Stimulated activated CD8-positive, alpha-beta memory T cell treated with anti-CD3 and anti-CD28 coated beads, Interleukin-2, amount 100 ng/mL, for 1 hour (primary cell): ENCODE measurements around the gene TADA3.
A peak's percentile ranks its signal among the peaks of the same experiment; 100 is the strongest.

ENCODE experiments used
- DNase-seq, 2 donors: peaks; one replicate each; pipeline ENCODE4 v3.0.0-alpha.2; 2020; ENCODE audit warnings: low read depth in 2 of 2

TADA3 gene, protein sequence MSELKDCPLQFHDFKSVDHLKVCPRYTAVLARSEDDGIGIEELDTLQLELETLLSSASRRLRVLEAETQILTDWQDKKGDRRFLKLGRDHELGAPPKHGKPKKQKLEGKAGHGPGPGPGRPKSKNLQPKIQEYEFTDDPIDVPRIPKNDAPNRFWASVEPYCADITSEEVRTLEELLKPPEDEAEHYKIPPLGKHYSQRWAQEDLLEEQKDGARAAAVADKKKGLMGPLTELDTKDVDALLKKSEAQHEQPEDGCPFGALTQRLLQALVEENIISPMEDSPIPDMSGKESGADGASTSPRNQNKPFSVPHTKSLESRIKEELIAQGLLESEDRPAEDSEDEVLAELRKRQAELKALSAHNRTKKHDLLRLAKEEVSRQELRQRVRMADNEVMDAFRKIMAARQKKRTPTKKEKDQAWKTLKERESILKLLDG

DNA sequence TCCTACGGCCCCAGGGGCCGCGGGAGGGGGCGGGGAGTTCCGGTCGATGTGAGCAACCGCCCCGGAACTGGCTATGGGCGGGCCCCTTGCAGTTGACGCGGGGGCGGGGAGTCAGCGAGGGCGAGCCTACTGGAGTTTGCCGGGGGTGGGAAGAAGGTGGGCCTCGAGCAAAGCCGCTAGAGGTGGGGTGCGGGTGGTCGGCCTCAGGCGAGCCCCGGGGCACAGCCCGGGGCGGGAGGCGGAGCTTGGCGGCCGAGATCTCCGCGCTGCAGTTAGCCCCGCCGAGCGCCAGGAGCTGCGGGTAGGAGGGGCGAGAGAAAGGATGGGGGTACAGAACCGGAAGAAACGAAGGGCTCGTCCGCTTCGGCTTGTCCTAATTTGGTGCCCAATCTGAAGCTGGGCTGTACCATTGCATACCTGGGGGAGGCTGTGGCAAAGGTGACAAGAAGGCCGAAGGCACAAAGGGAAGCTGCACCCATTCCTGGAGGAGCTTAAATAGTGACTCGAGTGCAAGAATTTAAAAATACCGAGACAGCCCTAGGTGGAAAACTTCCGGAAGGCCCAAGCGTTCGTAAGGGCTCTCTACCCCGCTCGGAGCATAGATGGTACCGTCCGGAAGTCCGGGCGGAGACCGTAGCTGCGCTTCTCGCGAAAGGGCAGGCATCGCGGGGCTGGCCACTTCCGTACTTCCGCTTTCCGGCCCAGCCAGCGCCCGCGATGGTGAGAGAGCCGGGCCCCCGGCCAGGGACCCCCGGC, at the start of gene TADA3, which contains the start of gene ARPC4:
TSS of gene TADA3 (minus strand) at position 69 of the 756 bp plus-strand sequence. CDS start 1,007 bp downstream, outside the sequence.
TSS of gene ARPC4 (plus strand) at position 678 of the 756 bp plus-strand sequence. CDS start at position 718, 40 bp downstream.
- DNase-seq: peak; percentile 77 to 92

- DNase-seq: no peak
Observed at GRCh38 chr3:9841015-9841414, 48.7 kb upstream of the TADA3 start.

DNA sequence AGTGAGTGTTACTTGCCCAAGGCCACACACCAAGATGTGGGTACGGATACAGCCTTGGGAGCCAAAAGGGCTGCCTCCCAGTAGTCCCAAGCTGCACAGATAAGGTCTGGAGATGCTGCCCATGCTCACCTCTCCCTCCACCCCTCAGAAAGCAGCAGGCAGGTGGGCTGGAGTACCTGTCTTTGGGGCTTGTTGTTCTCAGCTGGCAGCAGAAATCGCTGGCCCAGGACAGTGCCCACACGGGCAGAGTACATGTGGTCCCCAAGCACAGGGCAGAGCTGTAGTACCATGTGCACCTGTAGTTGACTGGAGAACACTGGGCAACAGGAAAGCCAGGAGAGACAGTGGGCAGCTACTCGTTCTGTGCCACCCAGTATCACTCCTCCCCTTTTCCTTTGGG, 46.6 kb upstream of the TADA3 start:
- no peak for DNase-seq

- no peak for DNase-seq
Observed at GRCh38 chr3:9837701-9838582, 45.7 kb upstream of the TADA3 start.

DNA sequence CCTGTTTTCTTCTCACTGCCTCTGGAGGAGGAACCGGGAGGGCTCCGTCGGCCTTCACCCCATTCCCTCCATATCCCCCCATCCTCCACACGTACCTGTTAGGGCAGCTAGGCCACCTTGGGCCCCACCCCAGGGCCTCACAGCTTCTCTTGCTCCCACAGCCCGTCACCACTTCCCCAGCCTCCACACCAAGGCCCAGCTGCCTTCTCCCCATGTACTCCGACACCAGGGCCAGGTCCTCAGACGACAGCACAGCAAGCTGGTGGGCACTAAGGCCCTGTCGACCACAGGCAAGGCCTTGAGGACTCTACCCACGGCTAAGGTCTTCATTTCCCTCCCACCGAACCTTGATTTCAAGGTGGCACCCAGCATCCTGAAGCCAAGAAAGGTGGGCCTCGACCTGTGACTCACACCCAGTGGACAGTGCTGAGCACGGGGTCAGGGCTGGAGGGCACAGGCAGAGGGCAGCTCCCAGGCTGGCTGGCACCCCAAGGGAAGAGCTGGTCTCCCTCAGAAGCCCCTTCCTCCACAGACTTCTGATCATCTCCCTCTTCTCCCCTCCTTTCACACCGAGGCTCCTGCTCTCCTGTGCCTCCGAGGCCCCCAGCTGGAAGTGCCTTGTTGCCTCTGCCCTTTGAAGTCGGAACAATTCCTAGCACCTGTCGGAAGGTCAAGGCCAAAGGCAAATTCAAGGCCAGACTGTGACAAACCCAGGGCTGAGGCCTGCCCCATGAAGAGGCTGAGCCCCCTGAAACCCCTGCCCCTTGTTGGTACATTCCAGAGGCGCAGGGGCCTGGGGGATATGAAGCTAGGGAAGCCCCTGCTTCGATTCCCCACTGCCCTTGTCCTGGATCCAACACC, 42.5 kb upstream of the TADA3 start:
- no peak for DNase-seq

- no peak for DNase-seq
Observed at GRCh38 chr3:9833078-9833477, 40.8 kb upstream of the TADA3 start.

DNA sequence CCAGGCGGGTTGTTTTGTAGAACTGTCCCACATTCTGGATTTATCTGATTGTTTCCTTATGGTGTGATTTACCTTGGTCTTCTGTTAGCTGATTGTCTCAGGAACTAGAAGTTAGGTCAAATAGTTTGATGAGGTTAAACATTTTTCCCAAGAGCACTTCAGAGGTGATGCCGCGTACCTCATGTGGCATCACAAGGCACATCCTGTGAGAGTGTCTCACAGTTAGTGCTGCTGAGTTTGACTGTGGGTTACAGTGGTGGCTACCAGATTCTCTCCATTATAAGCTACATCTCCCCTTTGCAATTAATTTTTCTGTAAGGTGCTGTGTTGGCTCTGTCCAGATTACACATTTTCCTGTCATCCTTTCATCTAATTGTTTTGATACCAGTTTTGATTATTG, 39.0 kb upstream of the TADA3 start:
- no peak for DNase-seq

DNA sequence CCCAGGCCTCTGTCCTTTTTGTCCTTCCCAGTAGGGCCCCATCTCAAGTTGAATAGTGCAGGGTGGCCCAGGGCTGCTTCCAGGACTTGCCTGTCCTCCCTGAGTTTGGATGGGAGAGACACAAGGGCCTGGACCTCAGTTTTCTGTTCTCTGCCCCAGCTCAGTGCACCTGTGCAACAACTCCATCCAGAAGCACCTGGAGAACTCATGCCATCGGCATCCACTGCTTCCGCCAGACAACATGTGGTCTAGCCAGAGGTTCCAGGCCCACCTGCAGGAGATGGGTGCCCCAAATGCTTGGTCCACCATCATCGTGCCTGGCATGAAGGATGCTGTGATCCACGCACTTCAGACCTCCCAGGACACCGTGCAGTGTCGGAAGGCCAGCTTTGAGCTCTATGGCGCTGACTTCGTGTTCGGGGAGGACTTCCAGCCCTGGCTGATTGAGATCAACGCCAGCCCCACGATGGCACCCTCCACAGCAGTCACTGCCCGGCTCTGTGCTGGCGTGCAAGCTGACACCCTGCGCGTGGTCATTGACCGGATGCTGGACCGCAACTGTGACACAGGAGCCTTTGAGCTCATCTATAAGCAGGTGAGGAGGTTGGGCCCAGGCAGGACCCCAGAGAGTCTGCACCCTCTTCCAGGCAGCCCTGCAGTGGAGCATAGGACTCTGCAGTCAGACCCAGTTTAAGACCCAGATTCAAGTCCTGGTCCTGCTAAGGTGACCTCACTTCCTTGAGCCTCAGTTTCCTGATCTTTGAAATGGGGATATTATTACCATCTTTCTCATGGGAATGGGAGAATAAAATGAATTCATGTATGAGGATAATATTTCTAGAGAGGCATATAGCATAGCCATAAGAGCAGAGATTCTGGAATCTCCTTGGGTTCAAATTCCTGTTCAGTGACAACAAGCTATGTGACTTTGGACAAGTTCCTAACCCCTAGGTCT, 36.8 kb upstream of the TADA3 start:
- no peak for DNase-seq

DNA sequence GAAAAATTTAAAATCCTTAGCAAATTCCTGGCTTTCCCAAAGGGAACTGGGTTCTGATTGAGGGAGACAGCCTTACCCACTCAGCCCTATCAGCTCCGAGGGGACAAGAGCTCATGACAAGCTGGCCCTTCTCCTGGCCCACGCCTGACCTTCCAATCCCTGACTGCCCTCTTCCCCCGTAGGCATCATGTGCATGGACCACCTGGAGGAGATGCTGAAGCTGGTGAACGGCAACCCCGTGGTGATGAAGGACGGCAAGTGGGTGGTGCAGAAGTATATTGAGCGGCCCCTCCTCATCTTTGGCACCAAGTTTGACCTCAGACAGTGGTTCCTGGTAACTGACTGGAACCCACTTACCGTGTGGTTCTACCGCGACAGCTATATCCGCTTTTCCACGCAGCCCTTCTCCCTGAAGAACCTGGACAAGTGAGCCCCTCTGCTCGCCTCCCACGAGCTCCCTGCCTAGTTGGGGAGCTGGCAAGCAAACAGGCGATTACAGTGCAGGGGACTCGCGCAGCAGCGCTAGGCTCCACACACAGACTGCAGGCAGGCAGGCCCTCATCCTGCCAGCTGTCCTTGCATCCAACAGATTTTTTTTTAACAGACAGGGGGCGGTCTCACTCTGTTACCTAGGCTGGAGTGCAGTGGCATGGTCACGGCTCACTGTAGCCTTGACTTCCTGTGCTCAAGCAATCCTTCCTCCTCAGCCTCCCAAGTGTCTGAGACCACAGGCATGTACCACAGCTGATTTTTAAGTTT, 34.7 kb upstream of the TADA3 start:
- no peak for DNase-seq

DNA sequence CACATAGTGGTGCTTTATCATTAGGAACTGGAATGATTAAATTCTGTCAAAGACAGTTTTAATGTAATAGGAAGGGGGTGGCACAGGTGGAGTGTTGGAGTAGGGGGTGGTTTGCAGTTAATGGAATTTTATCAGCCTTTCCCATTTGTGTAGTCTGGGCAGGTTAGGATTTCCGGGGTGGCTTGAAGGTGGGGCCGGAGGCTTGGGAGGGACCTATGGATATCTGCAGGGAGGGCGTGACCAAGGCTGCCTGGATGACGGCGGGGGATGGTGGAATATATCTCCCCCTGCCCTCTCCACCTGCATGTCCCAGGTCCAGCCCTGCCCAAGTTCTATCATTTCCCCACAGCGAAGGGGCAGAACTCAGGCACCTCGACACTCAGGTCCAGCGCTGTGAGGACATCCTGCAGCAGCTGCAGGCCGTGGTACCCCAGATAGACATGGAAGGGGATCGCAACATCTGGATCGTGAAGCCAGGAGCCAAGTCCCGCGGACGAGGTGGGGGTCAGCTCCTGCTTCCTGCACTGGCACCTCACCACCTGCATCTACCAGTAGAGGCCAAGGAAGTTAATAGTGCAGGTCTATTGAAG, 33.3 kb upstream of the TADA3 start:
- no peak for DNase-seq

DNA sequence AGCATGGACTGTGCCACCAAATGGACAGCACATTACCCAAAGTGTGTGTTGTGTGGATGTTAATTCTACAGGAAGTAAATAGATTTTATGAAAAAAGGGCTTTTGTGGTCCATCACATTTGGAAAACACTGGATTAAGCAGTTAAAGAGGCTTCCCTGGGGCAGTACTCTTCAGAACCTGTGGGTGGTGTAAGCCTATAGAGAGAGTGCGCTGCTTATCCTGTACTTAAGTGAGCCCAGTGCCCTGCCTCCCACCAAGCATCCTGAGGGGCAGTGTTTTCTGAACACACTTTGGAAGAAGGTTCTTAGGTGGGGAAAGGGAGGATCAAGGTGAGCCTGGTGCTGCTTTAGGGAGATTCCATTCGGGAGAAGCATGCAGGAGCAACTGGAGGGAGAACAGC, 28.7 kb upstream of the TADA3 start:
- no peak for DNase-seq

- DNase-seq: no peak
Observed at GRCh38 chr3:9820543-9820942, 28.3 kb upstream of the TADA3 start.

- DNase-seq: no peak
Observed at GRCh38 chr3:9818666-9819335, 26.5 kb upstream of the TADA3 start.

- DNase-seq: no peak
Observed at GRCh38 chr3:9817436-9817835, 25.2 kb upstream of the TADA3 start.

DNA sequence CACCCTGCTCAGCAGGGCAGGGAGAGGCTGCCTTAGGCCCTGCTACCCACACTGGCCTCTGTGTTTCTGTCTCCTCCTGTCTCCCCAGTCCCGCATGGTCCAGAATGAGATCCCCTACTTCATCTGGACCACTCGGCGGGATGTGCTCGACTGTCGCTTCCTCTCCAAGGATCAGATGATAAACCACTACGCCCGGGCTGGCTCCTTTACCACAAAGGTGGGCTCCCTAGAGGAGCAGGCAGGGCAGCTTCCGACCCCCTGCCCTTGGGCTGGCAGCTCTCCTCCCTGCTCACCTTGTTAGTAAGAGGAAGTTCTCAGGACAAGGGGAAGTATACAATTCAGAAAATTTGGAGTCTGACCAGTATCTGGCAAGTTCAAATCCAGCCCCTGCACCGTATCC, 23.7 kb upstream of the TADA3 start:
- no peak for DNase-seq

DNA sequence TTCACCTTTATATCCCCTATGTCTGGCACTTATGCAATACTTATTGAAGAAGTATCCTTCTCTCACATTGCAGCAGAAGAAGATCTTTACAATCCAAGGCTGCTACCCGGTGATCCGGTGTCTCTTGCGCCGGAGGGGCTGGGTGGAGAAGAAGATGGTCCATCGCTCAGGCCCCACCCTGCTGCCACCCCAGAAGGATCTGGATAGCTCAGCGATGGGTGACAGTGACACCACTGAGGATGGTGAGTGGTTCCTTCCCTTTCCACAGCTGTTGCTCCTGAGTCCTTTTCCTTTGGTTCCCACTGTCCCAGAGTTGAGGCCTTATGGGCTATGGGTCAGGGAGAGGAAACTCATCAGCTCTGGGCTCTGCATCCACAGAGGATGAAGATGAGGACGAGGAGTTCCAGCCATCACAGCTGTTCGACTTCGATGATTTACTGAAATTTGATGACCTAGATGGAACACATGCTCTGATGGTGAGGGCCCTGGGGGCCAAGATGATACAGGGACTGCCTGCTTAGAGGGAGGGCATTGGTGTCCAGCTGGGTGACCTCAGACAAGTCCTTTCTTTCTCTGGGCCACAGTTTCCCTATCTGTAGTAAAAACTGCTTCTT, 20.7 kb upstream of the TADA3 start:
- no peak for DNase-seq

GRCh38 chr3:9810846-9811245, 18.6 kb upstream of the TADA3 start:
- DNase-seq: no peak

- no peak for DNase-seq
Observed at GRCh38 chr3:9810433-9810770, 18.1 kb upstream of the TADA3 start.
